ENCODE measurements around the gene RMND5B. TPM values are rescaled to one million over a fixed set of nuclear protein-coding genes. Genes with fewer than 3 reads are reported as not detected.

The RMND5B gene
- total RNA-seq, 1 donor = 10.2 TPM

GRCh38 chr5:178163772-178164735, 33.2 kb downstream of the RMND5B start:
- Histone ChIP-seq H3K27me3 (ENCODE audit: insufficient read depth, low read length) (no peaks in the 10 kb centered on the region), H3K9me3 (ENCODE audit: low read depth, low read length) (no peaks in the 10 kb centered on the region), H3K4me3 (ENCODE audit: low read length) (no peak overlapping the region), H3K4me1 (ENCODE audit: insufficient read depth, low read length) (peaks cover 7% of the 10 kb centered on the region)

GRCh38 chr5:178165581-178165980, 34.8 kb downstream of the RMND5B start:
- no peaks in the 10 kb centered on the region for H3K27me3 ChIP-seq (ENCODE audit: insufficient read depth, low read length)
- H3K4me3 ChIP-seq (ENCODE audit: low read length) = no peak overlapping the region
- H3K4me1 ChIP-seq (ENCODE audit: insufficient read depth, low read length) = peaks cover 7% of the 10 kb centered on the region
- H3K9me3 ChIP-seq (ENCODE audit: low read depth, low read length) = no peaks in the 10 kb centered on the region

GRCh38 chr5:178170455-178170854, 39.6 kb downstream of the RMND5B start:
- Histone ChIP-seq H3K9me3 (ENCODE audit: low read depth, low read length) (no peaks in the 10 kb centered on the region), H3K27me3 (ENCODE audit: insufficient read depth, low read length) (no peaks in the 10 kb centered on the region), H3K4me1 (ENCODE audit: insufficient read depth, low read length) (no peaks in the 10 kb centered on the region), H3K4me3 (ENCODE audit: low read length) (no peak overlapping the region)

- Histone ChIP-seq H3K9me3 (ENCODE audit: low read depth, low read length) (no peaks in the 10 kb centered on the region), H3K27me3 (ENCODE audit: insufficient read depth, low read length) (no peaks in the 10 kb centered on the region), H3K4me1 (ENCODE audit: insufficient read depth, low read length) (no peaks in the 10 kb centered on the region), H3K4me3 (ENCODE audit: low read length) (no peak overlapping the region)
Measured at GRCh38 chr5:178174456-178174855, 43.6 kb downstream of the RMND5B start.

GRCh38 chr5:178176791-178177190, 46.0 kb downstream of the RMND5B start:
- peaks cover 4% of the 10 kb centered on the region for H3K4me1 ChIP-seq (ENCODE audit: insufficient read depth, low read length)
- no peaks in the 10 kb centered on the region for H3K27me3 ChIP-seq (ENCODE audit: insufficient read depth, low read length)
- no peak overlapping the region for H3K4me3 ChIP-seq (ENCODE audit: low read length)
- no peaks in the 10 kb centered on the region for H3K9me3 ChIP-seq (ENCODE audit: low read depth, low read length)

GRCh38 chr5:178177569-178177968, 46.8 kb downstream of the RMND5B start:
- H3K4me3 ChIP-seq (ENCODE audit: low read length) = no peak overlapping the region
- peaks cover 12% of the 10 kb centered on the region for H3K4me1 ChIP-seq (ENCODE audit: insufficient read depth, low read length)
- H3K27me3 ChIP-seq (ENCODE audit: insufficient read depth, low read length) = no peaks in the 10 kb centered on the region
- no peaks in the 10 kb centered on the region for H3K9me3 ChIP-seq (ENCODE audit: low read depth, low read length)

GRCh38 chr5:178180141-178180863, 49.5 kb downstream of the RMND5B start:
- no peaks in the 10 kb centered on the region for H3K27me3 ChIP-seq (ENCODE audit: insufficient read depth, low read length)
- no peak overlapping the region for H3K4me3 ChIP-seq (ENCODE audit: low read length)
- no peaks in the 10 kb centered on the region for H3K9me3 ChIP-seq (ENCODE audit: low read depth, low read length)
- H3K4me1 ChIP-seq (ENCODE audit: insufficient read depth, low read length) = peaks cover 14% of the 10 kb centered on the region

GRCh38 chr5:178182158-178182876, 51.5 kb downstream of the RMND5B start:
- Histone ChIP-seq H3K4me3 (ENCODE audit: low read length) (no peak overlapping the region), H3K9me3 (ENCODE audit: low read depth, low read length) (no peaks in the 10 kb centered on the region), H3K27me3 (ENCODE audit: insufficient read depth, low read length) (no peaks in the 10 kb centered on the region), H3K4me1 (ENCODE audit: insufficient read depth, low read length) (peaks cover 14% of the 10 kb centered on the region)

GRCh38 chr5:178186427-178186826, 55.6 kb downstream of the RMND5B start:
- H3K9me3 ChIP-seq (ENCODE audit: low read depth, low read length) = no peaks in the 10 kb centered on the region
- H3K4me1 ChIP-seq (ENCODE audit: insufficient read depth, low read length) = peaks cover 13% of the 10 kb centered on the region
- no peak overlapping the region for H3K4me3 ChIP-seq (ENCODE audit: low read length)
- H3K27me3 ChIP-seq (ENCODE audit: insufficient read depth, low read length) = no peaks in the 10 kb centered on the region

- Histone ChIP-seq H3K27me3 (ENCODE audit: insufficient read depth, low read length) (no peaks in the 10 kb centered on the region), H3K9me3 (ENCODE audit: low read depth, low read length) (no peaks in the 10 kb centered on the region), H3K4me1 (ENCODE audit: insufficient read depth, low read length) (peaks cover 7% of the 10 kb centered on the region), H3K4me3 (ENCODE audit: low read length) (no peak within 1 kb of the TSS)
Measured at GRCh38 chr5:178187014-178187413, 56.2 kb downstream of the RMND5B start, which contains the start of gene GMCL2. GMCL2 (minus strand) TSS chr5:178187371; CDS start chr5:178187299, 72 bp downstream.

- peaks cover 9% of the 10 kb centered on the region for H3K4me1 ChIP-seq (ENCODE audit: insufficient read depth, low read length)
- no peak overlapping the region for H3K4me3 ChIP-seq (ENCODE audit: low read length)
- H3K27me3 ChIP-seq (ENCODE audit: insufficient read depth, low read length) = no peaks in the 10 kb centered on the region
- no peaks in the 10 kb centered on the region for H3K9me3 ChIP-seq (ENCODE audit: low read depth, low read length)
Measured at GRCh38 chr5:178189433-178189832, 58.6 kb downstream of the RMND5B start.

- H3K9me3 ChIP-seq (ENCODE audit: low read depth, low read length) = no peaks in the 10 kb centered on the region
- peaks cover 9% of the 10 kb centered on the region for H3K4me1 ChIP-seq (ENCODE audit: insufficient read depth, low read length)
- H3K27me3 ChIP-seq (ENCODE audit: insufficient read depth, low read length) = no peaks in the 10 kb centered on the region
- H3K4me3 ChIP-seq (ENCODE audit: low read length) = no peak overlapping the region
Measured at GRCh38 chr5:178191661-178192060, 60.8 kb downstream of the RMND5B start.

- no peak overlapping the region for H3K4me3 ChIP-seq (ENCODE audit: low read length)
- no peaks in the 10 kb centered on the region for H3K27me3 ChIP-seq (ENCODE audit: insufficient read depth, low read length)
- H3K9me3 ChIP-seq (ENCODE audit: low read depth, low read length) = no peaks in the 10 kb centered on the region
- H3K4me1 ChIP-seq (ENCODE audit: insufficient read depth, low read length) = peaks cover 9% of the 10 kb centered on the region
Measured at GRCh38 chr5:178192244-178192643, 61.4 kb downstream of the RMND5B start.

- Histone ChIP-seq H3K4me1 (ENCODE audit: insufficient read depth, low read length) (peaks cover 9% of the 10 kb centered on the region), H3K4me3 (ENCODE audit: low read length) (no peak overlapping the region), H3K9me3 (ENCODE audit: low read depth, low read length) (no peaks in the 10 kb centered on the region), H3K27me3 (ENCODE audit: insufficient read depth, low read length) (no peaks in the 10 kb centered on the region)
Measured at GRCh38 chr5:178192787-178193186, 62.0 kb downstream of the RMND5B start.
